Activated naive CD4-positive, alpha-beta T cell treated with anti-CD3 and anti-CD28 coated beads, Interleukin-2, amount 50 U/mL, for 16 hours (primary cell): ENCODE data around the gene TBC1D2.

Experiments
- DNase-seq: peaks from one replicate; pipeline ENCODE4 v3.0.0-alpha.2; 2020

Gene TBC1D2

GRCh38 chr9:98236901-98237487, 18.5 kb downstream of the TBC1D2 start:
- no peak for DNase-seq

- no peak for DNase-seq
These were observed 20.3 kb downstream of the TBC1D2 start for GRCh38 chr9:98235126-98235525.

- DNase-seq, result no peak
These were observed 21.1 kb downstream of the TBC1D2 start for GRCh38 chr9:98234245-98234825.

GRCh38 chr9:98232926-98233325, 22.5 kb downstream of the TBC1D2 start:
- no peak for DNase-seq

GRCh38 chr9:98231770-98232478, 23.5 kb downstream of the TBC1D2 start:
- DNase-seq, result no peak

GRCh38 chr9:98230789-98231188, 24.7 kb downstream of the TBC1D2 start:
- no peak for DNase-seq

- no peak for DNase-seq
These were observed 25.1 kb downstream of the TBC1D2 start for GRCh38 chr9:98230304-98230703.

- DNase-seq, result no peak
These were observed 25.8 kb downstream of the TBC1D2 start for GRCh38 chr9:98229620-98230019.

GRCh38 chr9:98229090-98229395, 26.4 kb downstream of the TBC1D2 start:
- DNase-seq, result no peak

- DNase-seq, result no peak
These were observed 26.9 kb downstream of the TBC1D2 start for GRCh38 chr9:98228392-98229089.

- no peak for DNase-seq
These were observed 27.6 kb downstream of the TBC1D2 start for GRCh38 chr9:98227883-98228282.

GRCh38 chr9:98226957-98227356, 28.5 kb downstream of the TBC1D2 start:
- no peak for DNase-seq

GRCh38 chr9:98226516-98226915, 28.9 kb downstream of the TBC1D2 start:
- DNase-seq, result no peak

- no peak for DNase-seq
These were observed 30.4 kb downstream of the TBC1D2 start for GRCh38 chr9:98225015-98225442.

GRCh38 chr9:98222885-98223691, 32.4 kb downstream of the TBC1D2 start:
- DNase-seq, result no peak

GRCh38 chr9:98220911-98221310, 34.5 kb downstream of the TBC1D2 start:
- no peak for DNase-seq

GRCh38 chr9:98219794-98220370, 35.6 kb downstream of the TBC1D2 start:
- no peak for DNase-seq

GRCh38 chr9:98219364-98219716, 36.1 kb downstream of the TBC1D2 start:
- DNase-seq, result no peak

- no peak for DNase-seq
These were observed 36.7 kb downstream of the TBC1D2 start for GRCh38 chr9:98218562-98219363.

- DNase-seq, result no peak
These were observed 38.2 kb downstream of the TBC1D2 start for GRCh38 chr9:98217255-98217654.

GRCh38 chr9:98216391-98216790, 39.1 kb downstream of the TBC1D2 start:
- no peak for DNase-seq

- no peak for DNase-seq
These were observed 39.6 kb downstream of the TBC1D2 start for GRCh38 chr9:98215821-98216220.
